Breast epithelium (tissue), 3 donors: ENCODE data around the gene PFAS.

Experiments used
- POLR2A ChIP-seq: fragments of 450-650 bp; IDR thresholded peaks from one replicate; pipeline ENCODE4 v1.6.1; 2016; ENCODE audit warnings: antibody characterized with exemption, mild to moderate bottlenecking, moderate library complexity
- POLR2AphosphoS5 ChIP-seq, 3 donors: sonication (generic); formaldehyde crosslinking; IDR thresholded peaks; one replicate each; pipeline ENCODE4 v1.6.1; 2017; ENCODE audit warnings: antibody characterized with exemption in 3 of 3
- TF ChIP-seq, protein P1 (sequence below), 3 donors: fragments of 450-650 bp; IDR thresholded peaks; one replicate each; pipeline ENCODE4 v1.5.1; 2016 to 2017; ENCODE audit warnings: antibody characterized with exemption in 3 of 3, mild to moderate bottlenecking in 3 of 3, moderate library complexity in 3 of 3

DNA sequence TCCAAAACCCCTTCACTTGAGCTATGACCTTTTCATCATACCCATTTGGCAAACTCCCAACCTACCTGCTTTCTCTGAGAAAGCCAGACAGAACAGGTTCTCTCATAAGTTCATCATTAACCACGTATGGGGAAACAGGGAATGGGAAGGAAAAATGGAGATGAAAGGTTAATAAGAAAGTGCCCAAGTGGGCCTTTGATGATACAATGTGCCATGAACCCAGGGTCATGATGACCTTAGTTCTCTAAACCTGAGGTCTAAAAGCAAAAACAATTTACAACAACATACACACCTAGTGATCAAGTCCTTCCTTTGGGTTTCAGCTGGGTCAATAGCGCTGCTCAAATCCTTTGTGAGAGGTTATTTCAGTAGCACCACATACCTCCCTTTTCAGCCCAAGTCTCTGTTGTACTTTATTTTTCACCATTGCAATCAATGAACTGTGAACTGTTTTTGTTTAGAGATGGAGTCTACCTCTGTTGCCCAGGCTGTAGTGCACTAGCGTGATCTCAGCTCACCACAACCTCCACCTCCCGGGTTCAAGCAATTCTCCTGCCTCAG is 24.9 kb downstream of the PFAS start:
- TF ChIP-seq, protein P1, sequence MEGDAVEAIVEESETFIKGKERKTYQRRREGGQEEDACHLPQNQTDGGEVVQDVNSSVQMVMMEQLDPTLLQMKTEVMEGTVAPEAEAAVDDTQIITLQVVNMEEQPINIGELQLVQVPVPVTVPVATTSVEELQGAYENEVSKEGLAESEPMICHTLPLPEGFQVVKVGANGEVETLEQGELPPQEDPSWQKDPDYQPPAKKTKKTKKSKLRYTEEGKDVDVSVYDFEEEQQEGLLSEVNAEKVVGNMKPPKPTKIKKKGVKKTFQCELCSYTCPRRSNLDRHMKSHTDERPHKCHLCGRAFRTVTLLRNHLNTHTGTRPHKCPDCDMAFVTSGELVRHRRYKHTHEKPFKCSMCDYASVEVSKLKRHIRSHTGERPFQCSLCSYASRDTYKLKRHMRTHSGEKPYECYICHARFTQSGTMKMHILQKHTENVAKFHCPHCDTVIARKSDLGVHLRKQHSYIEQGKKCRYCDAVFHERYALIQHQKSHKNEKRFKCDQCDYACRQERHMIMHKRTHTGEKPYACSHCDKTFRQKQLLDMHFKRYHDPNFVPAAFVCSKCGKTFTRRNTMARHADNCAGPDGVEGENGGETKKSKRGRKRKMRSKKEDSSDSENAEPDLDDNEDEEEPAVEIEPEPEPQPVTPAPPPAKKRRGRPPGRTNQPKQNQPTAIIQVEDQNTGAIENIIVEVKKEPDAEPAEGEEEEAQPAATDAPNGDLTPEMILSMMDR (IDR thresholded peaks at IDR 0.05): no peak
- TF ChIP-seq POLR2A (no peak), POLR2AphosphoS5 (IDR thresholded peaks at IDR 0.05) (no peak)
